ENCODE measurements around the gene SPC25.

The SPC25 gene

GRCh38 chr2:168848225-168848624, 42.0 kb downstream of the SPC25 start:
- no peak for DNase-seq (ENCODE audit: low read depth in 2 of 2)

GRCh38 chr2:168843253-168843652, 47.0 kb downstream of the SPC25 start:
- DNase-seq (ENCODE audit: low read depth in 2 of 2): no peak

GRCh38 chr2:168841445-168841844, 48.8 kb downstream of the SPC25 start:
- no peak for DNase-seq (ENCODE audit: low read depth in 2 of 2)

- no peak for DNase-seq (ENCODE audit: low read depth in 2 of 2)
Measured at GRCh38 chr2:168835969-168836368, 54.3 kb downstream of the SPC25 start.

GRCh38 chr2:168831662-168832061, 58.6 kb downstream of the SPC25 start:
- DNase-seq (ENCODE audit: low read depth in 2 of 2): no peak

- DNase-seq (ENCODE audit: low read depth in 2 of 2): no peak
Measured at GRCh38 chr2:168830958-168831357, 59.3 kb downstream of the SPC25 start.

GRCh38 chr2:168825126-168825525, 65.1 kb downstream of the SPC25 start:
- no peak for DNase-seq (ENCODE audit: low read depth in 2 of 2)

GRCh38 chr2:168821992-168822391, 68.2 kb downstream of the SPC25 start:
- no peak for DNase-seq (ENCODE audit: low read depth in 2 of 2)

GRCh38 chr2:168821577-168821976, 68.7 kb downstream of the SPC25 start:
- no peak for DNase-seq (ENCODE audit: low read depth in 2 of 2)

All from activated CD4-positive, alpha-beta T cell treated with anti-CD3 and anti-CD28 coated beads for 24 hours (primary cell).